Activated gamma-delta T cell treated with anti-CD3 and anti-CD28 coated beads, Interleukin-2, amount 50 U/mL, for 16 hours (primary cell): ENCODE results near the gene TGFBR3.

ENCODE experiments used
- DNase-seq: peaks from one replicate; pipeline ENCODE4 v3.0.0-alpha.2; 2020; ENCODE audit warnings: low read depth

The TGFBR3 gene

DNA sequence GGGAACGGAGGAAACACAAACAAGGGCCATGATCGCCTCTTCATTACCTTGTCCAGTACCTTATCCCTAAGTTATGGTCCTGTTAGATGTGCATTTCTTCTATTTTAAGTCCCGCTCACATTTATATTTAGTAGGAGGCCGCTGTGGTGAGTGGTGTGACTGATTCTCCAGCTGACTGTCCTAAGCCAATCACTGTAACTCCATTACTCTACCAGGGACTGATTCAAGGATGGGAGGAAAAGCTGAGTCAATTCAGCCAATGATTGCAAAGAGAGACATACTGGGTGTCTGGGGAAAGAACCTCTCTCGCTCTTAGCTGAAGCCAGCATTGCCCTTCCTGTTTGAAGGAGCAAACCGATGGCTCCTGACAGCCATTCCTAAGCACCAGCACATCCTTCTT, 59.7 kb downstream of the TGFBR3 start:
- no peak for DNase-seq

DNA sequence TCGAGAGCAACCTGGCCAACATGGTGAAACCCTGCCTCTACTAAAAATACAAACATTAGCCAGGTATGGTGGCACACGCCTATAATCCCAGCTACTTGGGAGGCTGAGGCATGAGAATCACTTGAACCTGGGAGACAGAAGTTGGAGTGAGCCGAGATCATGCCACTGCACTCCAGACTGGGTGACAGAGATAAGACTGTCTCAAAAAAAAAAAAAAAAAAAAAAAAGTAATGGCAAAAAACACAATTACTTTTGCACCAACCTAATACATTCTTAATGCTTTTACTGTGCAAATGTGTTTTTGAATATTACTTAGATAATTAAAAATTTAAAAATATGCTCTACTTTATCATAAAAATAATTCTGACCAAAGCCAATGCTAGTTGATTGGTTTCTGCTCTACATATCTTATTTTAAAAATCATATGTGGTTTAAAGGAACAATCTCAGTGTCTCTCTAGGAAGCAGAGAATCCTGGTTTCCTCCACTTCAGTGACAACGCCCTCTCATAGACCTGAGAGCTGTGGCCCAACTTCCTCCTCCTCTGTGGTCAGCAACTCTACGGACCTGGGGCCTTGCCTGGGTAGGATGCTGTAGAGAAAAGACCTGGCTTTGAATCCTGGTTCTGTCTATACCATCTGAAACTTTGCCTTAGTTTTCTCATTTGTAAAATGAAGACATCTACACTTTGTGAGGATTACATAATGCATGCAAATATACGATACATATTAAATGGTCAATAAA, 64.7 kb downstream of the TGFBR3 start:
- DNase-seq = no peak

DNA sequence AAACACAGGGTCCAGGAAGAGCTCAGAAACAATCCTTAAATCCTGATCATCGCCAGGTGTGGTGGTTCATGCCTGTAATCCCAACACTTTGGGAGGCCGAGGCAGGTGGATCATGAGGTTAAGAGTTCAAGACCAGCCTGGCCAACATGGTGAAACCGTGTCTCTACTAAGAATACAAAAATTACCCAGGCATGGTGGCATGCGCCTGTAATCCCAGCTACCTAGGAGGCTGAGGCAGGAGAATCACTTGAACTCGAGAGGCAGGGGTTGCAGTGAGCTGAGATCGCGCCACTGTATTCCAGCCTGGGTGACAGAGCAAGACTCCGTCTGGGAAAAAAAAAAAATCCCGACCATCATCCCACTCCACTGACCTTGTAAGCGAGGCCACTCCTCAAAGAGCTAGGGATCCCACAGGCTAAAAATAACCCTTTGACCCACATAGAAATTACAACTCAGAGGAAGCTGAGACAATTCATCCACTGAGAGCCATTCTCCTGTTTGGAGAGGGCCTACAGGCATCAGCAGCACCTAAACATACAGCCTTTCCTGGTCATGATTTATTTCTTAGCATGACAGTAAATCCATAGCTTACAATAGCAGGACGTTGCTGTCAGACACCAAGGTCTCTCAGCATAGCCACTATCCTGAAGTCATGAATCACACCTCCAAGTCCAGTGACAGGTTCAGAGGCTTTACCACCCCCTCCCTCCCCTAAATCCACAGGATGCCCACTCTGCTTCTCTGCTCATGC, 66.7 kb downstream of the TGFBR3 start:
- DNase-seq = no peak

DNA sequence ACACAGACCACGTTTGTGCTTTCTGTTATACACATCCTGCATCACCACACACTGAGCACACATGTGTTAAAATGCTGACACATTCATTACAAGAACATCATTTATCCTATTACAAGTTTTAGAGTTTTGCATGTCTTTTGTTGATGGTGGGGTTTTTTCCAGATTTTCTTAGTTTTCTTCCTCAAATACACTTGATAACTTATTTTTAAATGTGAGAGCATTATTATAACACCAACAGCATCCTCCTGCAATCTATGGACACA, 67.3 kb downstream of the TGFBR3 start:
- DNase-seq = no peak

DNA sequence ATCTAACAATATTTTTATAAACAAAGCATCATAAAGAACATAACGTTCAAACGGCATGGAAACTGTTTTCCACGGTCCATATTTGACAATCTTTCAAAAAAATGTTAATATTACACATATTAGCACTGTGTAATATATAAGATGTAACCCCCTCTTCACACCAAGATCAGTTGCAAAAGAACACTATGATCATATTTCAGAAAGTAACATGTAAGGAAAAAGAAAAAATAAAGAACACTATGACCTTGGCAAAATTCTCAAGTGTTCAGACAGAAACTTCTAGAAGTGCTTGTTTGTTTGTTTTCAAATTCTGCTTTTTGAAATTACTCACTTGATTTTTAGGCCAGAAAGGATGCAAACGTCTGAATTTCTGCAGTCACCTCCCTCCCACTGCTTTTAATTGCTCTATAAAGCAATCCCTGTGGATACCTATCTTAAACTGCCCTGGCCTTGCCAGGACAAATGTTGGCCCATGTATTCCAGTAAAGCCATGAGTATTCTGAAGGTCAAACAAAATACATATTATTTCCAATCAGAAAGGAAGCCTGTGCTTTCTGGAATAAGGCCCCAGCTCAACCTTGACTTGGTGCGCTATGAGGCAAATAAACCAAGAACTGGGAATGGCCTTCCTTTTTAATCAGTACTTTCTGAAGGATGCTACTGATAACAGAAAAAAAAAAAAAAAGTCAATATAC, 68.6 kb downstream of the TGFBR3 start:
- DNase-seq = no peak

DNA sequence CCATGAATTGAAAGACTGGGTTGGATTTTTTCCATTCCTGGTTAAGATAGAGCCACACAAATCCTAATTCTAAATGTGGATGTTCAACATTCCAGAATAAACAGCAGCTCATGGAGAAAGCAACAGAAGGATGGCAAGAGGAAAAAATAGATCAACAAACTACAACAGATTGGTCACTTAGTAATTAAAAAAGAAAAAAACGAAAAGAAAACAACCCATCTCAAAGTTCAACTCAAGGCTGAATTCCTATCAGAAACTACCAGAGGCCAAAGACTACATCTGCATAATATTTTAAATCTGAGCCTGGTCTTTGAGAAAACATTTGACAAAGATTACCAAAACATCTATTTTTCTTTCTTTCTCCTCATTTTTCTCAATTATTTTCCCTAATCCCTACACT, 69.9 kb downstream of the TGFBR3 start:
- DNase-seq = no peak

DNA sequence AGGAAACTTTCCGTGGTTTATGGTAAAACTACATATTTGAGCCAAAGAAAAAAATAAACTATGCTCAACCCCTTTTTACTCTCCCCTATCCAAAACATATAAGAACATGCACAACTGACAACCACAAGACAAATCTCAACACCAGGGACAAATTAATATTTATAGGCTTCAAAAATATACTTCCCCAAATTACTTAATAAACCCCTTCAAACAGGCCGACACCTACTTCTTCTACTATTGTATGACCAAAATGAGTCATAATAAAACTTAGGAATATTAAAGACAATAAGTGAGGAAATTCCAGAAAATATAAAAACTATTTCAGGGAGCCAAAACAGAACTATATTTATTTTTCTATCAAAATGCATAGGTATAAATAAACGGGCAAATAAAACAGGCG, 71.5 kb downstream of the TGFBR3 start:
- DNase-seq = no peak

DNA sequence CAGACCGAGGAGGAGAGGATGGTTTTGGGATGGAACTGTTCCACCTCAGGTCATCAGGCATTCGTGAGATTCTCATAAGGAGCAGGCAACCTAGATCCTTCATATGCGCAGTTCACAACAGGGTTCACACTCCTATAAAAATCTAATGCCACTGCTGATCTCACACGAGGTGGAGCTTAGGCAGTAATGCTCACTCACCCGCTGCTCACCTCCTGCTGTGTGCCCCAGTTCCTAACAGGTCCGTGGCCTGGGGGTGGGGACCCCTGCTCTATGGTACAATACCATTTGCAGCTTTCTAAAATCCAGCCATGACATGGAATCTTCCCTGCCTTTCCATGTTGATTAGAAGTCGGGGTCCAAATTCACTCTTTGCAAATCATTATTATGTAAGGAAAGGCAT, 72.1 kb downstream of the TGFBR3 start:
- no peak for DNase-seq

DNA sequence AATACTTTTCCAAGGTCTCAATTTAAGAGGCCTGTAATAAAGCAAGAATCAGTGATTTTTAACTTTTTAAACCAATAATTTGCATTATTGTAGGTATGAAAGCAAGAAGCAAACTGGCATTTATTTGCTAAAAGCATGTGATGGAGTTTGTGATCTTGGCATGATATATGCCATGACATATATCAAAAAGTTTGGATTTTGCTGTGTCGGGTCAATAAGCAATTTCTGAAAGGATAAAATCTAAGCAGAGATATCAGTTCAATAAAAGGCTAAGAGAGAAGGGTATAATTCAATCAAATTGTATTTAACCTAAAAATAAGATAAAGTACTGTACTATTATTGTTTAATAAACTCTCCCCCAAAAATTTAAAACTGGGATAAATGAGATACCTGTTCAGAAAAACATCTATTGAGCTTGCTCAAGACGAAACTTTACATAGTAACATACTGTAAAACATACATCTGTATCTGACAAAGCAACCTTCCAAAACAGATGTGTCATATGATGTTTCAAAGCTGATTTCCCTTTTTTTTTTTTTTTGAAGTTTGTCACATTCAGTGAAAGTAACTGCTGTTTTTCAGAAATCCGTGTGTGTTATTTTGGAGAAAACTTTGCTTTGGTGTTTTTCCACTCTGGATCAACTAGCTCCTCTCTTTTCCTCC, 74.5 kb downstream of the TGFBR3 start:
- no peak for DNase-seq

DNA sequence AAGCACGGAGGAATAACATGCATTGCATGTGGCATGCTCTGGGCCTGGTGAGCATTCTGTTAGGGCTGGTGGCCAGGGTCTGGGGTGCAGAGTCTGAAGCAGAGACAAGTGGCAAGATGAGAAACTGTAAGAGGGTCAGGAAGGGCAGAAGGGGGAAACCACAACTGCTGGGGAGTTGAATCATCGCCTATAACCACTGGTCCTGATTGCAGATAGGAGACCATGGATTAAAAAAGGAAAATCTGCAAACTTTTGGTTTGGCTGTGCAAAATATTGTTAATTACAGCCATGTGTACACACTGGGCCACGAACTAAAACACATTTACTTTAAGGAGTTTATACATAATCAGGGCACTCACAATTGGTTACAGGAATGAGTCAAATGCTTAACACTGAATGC, 76.6 kb downstream of the TGFBR3 start:
- no peak for DNase-seq

DNA sequence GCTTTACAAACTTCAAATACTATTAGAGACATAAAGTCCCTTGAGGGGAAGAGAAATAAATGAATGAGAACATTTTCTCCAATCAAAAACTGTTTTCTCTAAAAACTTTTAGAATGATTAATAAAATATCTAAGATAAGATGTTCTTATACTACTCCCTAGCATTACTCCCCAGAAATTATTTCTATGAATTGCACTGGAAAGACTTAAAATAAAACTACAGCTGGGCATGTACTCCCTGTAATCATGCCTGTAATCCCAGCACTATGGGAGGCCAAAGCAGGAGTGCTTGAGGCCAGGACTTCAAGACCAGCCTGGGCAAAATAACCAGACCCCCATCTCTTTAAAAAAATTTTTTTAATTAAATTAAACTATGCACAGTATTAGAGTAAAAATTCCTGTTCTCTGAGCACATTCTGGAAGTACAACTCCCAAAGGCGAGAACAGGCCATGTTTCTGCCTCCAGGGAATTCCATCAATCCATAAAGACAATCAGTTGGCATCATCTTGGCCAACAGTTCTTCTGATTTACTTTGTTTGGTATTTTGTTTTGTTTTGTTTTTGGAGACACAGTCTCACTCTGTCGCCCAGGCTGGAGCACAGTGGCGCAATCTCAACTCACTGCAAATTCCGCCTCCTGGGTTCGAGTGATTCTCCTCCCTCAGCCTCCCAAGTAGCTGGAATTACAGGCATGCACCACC, 77.9 kb downstream of the TGFBR3 start:
- DNase-seq = no peak

DNA sequence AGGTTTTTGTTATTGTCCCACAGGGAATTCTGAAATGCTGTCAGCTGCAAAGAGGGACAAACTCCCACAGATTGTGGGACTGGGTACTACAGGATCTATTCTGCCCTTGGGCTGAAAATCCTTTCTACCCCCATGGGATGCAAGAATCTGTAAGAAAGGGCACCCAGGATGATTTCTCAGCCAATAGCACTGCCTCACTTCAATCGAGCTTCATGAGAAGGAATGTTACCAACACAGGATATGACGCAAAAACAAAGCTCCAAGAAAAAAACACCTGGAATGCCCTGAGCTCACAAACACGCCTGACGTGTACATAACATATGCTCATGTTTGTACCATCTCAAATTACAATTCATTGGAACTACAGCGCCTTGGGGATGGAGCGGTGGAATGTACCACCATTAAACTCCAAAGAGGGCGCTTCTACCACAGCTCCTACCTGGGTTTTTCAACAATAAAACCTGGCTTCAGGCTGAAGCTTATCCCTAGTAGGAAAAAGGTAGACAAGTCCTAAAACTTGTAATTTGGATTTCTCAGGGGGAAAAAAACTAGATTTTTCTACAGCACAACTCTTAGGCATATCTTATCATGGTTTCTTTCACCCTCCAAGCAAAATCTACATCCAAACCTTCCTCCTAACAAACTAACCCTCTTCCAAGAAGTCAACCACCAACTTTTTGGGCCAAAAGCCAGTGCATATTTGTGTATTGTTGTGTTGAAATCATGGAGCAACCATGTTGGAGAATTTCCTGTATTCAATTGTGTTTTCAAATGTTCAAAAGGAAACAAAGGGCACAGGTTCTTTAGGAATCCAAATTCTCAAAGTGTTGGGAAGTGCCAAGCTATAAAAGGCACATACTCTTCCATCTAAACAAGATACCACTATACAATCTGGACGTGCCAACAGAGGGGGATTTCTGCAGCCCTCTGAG, 78.9 kb downstream of the TGFBR3 start:
- no peak for DNase-seq

DNA sequence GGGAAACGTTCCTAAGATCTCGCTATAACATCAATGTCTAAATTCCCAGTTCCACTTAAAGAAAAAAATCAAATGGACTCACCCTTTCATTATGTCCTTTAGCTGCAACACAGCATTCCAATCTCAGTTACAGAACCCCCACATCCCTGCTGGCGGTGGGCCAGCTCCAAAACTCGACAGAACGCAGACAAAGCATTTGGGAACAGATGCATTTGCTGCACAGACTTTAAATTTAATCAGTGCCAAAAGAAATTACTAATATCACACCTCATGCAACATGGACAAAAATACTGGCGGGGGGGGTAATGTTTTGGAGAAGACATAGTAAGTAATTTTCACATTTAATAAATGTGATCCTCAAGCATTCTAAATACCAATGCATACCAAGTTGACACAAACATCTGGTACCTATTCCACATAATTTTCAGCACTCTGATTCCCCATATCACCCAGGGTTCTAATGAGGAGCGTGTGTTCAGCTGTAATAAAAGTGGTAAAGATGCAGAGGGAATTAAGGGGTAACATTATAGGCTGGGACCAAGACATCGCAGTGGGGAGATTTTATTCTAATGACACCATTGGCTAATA, 79.7 kb downstream of the TGFBR3 start:
- no peak for DNase-seq

DNA sequence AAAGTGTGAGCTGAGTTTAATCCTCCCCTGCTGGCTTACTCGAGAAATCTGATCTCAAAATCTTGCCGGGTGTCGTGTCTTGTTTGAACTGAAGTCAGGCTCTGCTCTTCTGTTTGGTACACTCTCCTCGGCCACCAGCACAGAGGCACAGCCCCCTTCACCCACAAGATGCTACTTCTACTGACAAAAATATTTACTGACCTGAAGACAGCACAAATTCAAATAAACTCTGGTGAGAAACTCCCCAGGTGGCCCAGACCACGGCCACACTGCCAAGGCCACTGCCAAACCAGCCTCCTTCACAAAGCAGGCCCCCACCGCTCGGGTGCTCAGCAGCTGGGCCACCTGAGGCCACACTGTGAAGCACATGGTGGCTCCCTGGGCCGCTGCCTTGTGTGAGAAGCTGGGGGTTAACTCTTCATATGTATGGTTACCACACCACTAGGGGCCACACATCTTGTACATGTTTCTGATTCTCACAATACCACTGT, 80.6 kb downstream of the TGFBR3 start:
- DNase-seq = no peak

DNA sequence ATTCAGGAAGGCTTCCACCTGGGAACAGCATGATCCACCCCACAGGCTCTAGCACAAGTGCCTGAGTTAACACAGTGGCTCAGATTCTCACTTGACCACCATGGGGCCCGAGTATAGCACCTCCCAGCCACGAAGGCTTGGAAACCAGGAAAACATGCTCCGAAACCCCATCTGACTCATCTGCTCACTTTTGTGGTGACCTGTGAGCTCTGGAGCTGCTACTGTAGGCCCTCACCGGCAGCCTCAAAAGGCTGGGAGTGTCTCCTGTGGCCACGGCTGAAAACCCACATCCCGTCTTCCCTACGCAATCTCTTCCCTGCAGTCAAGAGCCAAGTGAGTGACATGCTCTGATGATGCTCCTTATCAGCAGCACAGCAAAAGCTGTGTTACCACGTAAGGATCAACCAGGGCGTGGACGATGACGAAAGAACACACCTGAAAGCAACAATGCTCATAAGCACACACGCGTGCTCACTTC, 81.4 kb downstream of the TGFBR3 start:
- DNase-seq = peak; percentile 67

DNA sequence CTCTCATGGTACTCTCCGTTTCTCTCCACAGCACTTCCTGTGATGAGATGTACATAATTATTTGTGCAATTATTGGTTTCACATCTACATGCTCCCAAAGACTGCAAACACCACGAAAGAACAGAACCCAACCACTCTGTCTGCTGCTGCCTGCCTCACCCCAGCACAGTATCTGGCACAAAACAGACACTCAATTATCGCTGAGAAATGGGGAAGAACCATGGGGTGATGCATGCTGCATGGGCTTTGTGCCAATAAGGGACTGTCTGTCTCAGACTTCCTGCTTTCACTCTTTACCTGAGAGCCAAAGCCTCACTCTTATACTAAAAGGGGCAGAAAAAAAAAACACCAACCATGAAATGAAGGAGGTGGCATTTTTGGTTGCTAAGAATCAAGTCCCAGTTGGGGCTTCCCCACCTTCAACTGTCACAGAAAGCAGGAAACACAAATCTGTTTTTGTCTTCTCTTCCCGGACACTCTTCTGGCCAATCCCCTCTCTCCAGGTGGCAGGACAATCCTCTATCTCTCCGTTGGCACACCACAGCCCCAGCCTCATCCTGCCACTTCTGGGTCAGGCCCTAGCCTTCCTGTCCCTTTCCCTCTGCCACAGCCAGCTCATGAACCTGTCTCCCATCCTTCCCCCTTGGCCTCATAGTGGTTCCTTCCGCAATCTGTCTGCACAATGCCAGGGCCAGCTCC, 82.0 kb downstream of the TGFBR3 start:
- DNase-seq = peak; percentile 52

DNA sequence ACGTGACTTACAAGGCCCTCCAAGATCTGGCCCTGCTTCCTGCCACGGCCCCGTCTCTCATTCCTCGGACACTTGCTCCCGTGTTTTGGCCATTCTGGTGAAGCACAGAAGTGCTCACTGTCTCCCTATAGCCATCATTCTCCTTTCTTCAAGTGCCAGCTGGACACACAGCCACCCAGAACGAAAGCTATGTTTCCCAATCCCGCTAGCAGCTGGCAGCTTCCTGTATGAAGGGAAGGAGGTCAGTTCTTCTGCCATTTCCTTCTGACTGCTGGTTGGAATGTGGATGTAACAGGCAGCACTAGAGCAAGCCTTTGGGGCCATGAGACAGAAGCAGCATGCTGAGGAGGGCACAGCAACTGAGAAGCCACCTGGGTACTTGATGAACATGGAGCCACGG, 82.8 kb downstream of the TGFBR3 start:
- no peak for DNase-seq

DNA sequence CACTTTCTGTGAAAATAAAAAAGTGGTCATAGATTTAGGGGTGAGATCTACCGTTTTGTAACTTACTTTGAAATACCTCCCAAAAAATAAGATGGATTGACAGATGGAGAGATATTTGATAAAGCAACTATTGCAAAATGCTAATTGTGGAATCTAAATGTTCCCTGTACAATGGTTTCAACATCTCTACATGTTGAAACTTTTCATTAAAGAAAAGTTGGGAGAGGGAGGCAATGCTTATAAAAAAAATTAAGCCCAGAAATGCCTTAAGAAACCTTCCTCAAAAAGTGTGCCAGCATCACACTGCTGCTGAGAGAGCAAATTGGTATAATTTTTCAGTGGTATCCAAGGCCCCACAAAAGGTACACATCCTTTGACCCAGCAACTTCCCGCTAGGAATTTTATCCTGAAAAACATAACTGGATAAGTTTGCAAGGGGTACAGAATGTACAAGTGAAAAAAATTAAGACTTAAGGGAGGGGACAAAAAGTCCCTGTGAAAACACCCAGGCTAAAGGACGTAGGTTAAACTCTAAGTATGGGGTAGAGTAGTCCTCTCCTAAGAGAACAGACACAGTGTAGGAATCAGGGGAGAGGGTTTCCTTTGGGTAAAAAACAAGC, 84.3 kb downstream of the TGFBR3 start:
- DNase-seq = no peak

DNA sequence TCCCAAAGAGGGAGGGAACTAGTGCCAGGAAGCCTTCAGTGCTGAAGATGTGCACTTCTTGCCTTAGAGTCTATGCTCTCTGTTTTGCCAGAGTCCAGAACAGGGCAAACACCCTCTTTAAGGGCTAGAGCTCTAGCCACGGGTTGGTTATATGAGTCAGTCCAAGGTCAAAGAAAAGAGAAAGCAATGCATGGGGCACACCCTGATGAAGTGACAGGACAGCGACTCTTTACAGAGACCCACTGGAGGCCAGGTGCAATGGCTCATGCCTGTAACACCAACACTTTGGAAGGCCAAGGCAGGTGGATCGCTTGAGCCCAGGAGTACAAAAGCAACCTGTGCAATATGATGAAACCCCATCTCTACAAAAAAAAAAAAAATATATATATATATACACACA, 86.1 kb downstream of the TGFBR3 start:
- DNase-seq = no peak
